ENCODE measurements around the gene SLC35D1. TPM values are rescaled to one million over a fixed set of nuclear protein-coding genes. Genes with fewer than 3 reads are reported as not detected.
"Not testable (repeated sequence)": the region's sequence is repeated elsewhere in the genome, so short reads cannot be mapped to it uniquely, and the experiment has no call there.

Gene SLC35D1
- total RNA-seq, 2 donors from 2014 or later, result 9.3 to 9.5 TPM

DNA sequence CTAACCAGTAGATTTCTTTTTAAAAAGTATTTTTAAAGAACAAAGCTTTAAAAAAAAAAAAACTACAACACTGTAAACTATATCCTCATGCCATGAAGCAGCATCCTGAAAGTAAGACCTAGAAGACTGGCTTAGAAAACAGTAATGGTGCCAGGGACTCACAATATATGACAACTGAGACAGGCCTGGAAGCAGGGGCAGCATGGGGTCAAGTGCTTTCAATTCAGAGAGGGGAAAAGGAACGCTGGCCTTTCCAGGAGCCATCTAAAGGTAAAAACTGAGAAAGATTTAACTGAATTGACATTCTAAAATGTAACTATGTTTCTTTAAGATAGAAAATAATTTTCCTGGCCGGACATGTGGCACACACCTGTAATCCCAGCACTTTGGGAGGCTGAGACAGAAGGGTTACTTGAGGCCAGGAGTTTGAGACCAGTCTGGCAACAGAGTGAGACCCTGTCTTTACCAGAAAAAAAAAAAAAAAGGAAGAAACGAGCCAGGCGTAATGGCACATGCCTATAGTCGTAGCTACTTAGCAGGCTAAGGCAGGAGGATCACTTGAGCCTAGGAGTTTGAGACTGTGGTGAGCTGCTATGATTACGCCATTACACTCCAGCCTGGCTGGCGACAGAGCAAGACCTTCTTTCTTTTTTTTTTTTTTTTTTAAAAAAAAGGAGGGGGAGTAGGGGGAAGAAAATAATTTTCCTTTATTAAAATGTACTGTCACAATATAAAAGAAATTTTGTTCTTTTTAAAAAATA lies 54.1 kb downstream of the SLC35D1 start:
- intact Hi-C loops (cut with DNase I), result loop anchor here (5.0 to 10.0 kb wide), 3 partner anchors 145 to 235 kb away; no protein-coding TSS in a partner anchor
- DNase-seq (ENCODE audit: low spot score), result no peak

GRCh38 chr1:66998972-66999371 lies 55.0 kb downstream of the SLC35D1 start:
- intact Hi-C loops (cut with DNase I), result loop anchor here (5.0 to 10.0 kb wide), 3 partner anchors 146 to 234 kb away; no protein-coding TSS in a partner anchor
- DNase-seq (ENCODE audit: low spot score), result no peak

- DNase-seq (ENCODE audit: low spot score), result no peak
- intact Hi-C loops (cut with DNase I), result loop anchor here (5.0 to 10.0 kb wide), 3 partner anchors 149 to 231 kb away; no protein-coding TSS in a partner anchor
Observed at GRCh38 chr1:66996018-66996682, 57.8 kb downstream of the SLC35D1 start.

GRCh38 chr1:66993076-66993475 lies 60.9 kb downstream of the SLC35D1 start:
- DNase-seq (ENCODE audit: low spot score), result no peak
- intact Hi-C loops (cut with DNase I), result loop anchor here (10.0 kb wide), 2 partner anchors 152 to 228 kb away; no protein-coding TSS in a partner anchor

- intact Hi-C loops (cut with DNase I), result no loop called here
- DNase-seq (ENCODE audit: low spot score), result no peak
Observed at GRCh38 chr1:66985835-66986234, 68.1 kb downstream of the SLC35D1 start.

DNA sequence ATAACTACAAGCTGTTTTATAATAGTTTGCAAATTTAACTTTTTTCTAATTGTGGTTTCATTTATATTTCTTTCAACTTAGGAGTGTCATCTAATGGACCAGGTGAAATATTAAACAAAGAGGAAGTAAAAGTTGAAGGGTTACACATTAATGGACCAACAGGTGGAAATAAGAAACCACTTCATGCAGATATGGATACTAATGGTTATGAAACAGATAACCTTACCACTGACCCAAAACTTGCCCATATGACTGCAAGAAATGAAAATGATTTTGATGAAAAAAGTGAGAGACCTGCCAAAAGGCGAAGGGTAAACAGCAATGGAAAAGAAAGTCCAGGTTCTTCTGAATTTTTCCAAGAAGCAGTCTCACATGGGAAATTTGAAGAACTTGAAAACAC lies 69.5 kb downstream of the SLC35D1 start:
- intact Hi-C loops (cut with DNase I), result no loop called here
- no peak for DNase-seq (ENCODE audit: low spot score)

DNA sequence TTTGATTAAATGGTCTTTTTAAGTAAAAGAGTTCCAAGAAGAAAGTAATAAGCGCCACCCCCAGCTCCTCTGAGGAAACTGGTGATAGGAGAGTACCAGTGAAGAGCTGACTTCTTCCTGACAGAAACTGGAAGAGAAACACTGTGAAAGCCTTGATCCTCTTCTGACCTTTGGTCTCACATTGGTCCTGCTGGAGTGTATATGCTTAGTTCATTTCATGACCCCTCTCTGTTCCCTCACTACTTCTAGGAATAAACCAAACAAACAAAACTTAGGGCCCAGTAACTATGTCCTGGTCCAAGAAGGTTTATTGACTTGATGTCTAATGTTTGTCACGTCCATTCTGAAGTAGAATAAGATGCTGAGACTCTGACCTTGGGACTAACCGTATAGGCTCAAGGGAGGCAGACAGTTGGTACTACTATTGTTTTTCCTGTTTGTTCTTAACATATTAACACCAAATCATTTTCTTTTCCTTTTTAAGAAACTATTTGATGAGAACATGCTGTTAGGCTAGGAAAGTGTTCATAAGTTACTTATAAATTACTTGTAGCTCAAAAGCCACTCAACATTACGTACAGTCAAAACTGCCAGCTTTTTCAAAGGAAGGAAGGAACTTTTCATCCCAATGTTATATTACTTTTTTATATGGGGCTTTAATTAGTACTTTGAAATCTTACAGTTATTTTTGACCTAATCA lies 71.2 kb downstream of the SLC35D1 start:
- DNase-seq (ENCODE audit: low spot score), result no peak
- intact Hi-C loops (cut with DNase I), result no loop called here

GRCh38 chr1:66981679-66982078 lies 72.3 kb downstream of the SLC35D1 start:
- no peak for DNase-seq (ENCODE audit: low spot score)
- intact Hi-C loops (cut with DNase I), result no loop called here

GRCh38 chr1:66980745-66981367 lies 73.1 kb downstream of the SLC35D1 start:
- intact Hi-C loops (cut with DNase I), result no loop called here
- no peak for DNase-seq (ENCODE audit: low spot score)

DNA sequence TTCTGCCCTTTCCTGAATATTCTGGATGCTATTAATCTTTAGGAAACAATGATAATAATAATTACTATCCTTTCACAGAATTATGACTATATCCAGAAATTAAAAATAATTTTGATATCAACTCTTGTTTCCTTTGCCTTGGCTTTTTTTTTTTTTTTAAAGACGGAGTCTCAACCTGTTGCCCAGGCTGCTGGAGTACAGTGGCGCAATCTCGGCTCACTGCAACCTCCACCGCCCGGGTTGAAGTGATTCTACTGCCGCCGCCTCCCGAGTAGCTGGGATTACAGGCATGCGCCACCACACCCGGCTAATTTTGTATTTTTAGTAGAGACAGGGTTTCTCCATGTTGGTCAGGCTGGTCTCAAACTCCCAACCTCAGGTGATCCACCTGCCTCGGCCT lies 74.3 kb downstream of the SLC35D1 start:
- DNase-seq (ENCODE audit: low spot score); intact Hi-C loops (cut with DNase I): not testable (repeated sequence)

- intact Hi-C loops (cut with DNase I), result no loop called here
- no peak for DNase-seq (ENCODE audit: low spot score)
Observed at GRCh38 chr1:66978201-66978600, 75.7 kb downstream of the SLC35D1 start.

DNA sequence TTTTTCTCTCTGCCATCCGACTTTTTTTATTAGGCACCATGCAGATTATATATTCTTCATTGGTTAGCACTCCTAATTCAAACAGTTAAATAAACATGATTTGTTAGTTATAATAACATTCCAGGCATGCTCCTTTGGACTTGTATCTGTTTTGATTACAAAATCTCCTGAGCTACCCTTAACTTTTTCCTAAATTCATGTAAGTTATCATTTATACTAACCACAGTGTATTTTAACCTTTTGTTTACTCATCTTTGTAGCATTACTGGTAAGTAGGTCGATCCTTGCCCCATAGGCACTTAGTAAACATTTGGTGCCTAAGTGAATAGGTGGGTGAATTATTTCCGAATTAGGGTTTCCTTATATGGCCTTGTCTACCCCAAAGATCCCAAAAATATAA lies 85.4 kb downstream of the SLC35D1 start:
- intact Hi-C loops (cut with DNase I), result no loop called here
- no peak for DNase-seq (ENCODE audit: low spot score)

- intact Hi-C loops (cut with DNase I); DNase-seq (ENCODE audit: low spot score): not testable (repeated sequence)
Observed at GRCh38 chr1:66966188-66966873, 87.6 kb downstream of the SLC35D1 start.

GRCh38 chr1:66957938-66958337 lies 96.0 kb downstream of the SLC35D1 start:
- intact Hi-C loops (cut with DNase I), result no loop called here
- no peak for DNase-seq (ENCODE audit: low spot score)

DNA sequence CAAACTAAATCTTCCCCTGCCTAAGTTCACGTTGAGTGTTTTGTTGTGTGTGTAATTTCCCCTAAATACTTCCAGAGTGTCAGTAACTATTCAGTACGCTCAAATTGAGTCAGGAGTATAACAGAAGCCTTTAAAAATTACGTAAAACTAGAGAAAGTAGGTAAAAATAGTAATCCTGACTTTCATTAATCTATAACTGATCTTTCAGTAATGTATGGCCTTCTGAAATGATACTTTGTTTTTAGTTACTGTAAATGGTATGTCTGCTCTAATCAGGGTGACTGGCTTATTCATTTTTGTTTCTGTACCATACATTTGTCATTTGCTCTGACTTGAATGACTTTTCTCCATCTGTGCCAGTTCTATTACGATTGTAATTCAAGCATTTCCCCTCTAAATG lies 99.7 kb downstream of the SLC35D1 start:
- no peak for DNase-seq (ENCODE audit: low spot score)
- intact Hi-C loops (cut with DNase I), result no loop called here

- no peak for DNase-seq (ENCODE audit: low spot score)
- intact Hi-C loops (cut with DNase I), result no loop called here
Observed at GRCh38 chr1:66951513-66951912, 102.4 kb downstream of the SLC35D1 start.
